DLD1 (cell line): ENCODE results near the gene CHST11.
"Not testable (repeated sequence)": the region's sequence is repeated elsewhere in the genome, so short reads cannot be mapped to it uniquely, and the experiment has no call there.

Experiments
- in situ Hi-C: cut with HindIII; loops from 2 replicates; pipeline ENCODE4 v1.10.0; 2017; ENCODE audit warnings: low sequenced_read_pairs

The CHST11 gene

GRCh38 chr12:104522985-104523722 lies 66.4 kb downstream of the CHST11 start:
- in situ Hi-C loops, result no loop called here

- in situ Hi-C loops, result no loop called here
Measured at GRCh38 chr12:104524034-104524832, 67.5 kb downstream of the CHST11 start.

GRCh38 chr12:104526320-104526719 lies 69.6 kb downstream of the CHST11 start:
- in situ Hi-C loops, result no loop called here

GRCh38 chr12:104526751-104527150 lies 70.0 kb downstream of the CHST11 start:
- in situ Hi-C loops, result no loop called here

- in situ Hi-C loops, result not testable (repeated sequence)
Measured at GRCh38 chr12:104527653-104528052, 70.9 kb downstream of the CHST11 start.

GRCh38 chr12:104529130-104529874 lies 72.6 kb downstream of the CHST11 start:
- in situ Hi-C loops, result no loop called here

- in situ Hi-C loops, result no loop called here
Measured at GRCh38 chr12:104532636-104533035, 75.9 kb downstream of the CHST11 start.

- in situ Hi-C loops, result no loop called here
Measured at GRCh38 chr12:104533134-104533533, 76.4 kb downstream of the CHST11 start.

GRCh38 chr12:104534162-104534856 lies 77.6 kb downstream of the CHST11 start:
- in situ Hi-C loops, result no loop called here

- in situ Hi-C loops, result no loop called here
Measured at GRCh38 chr12:104534857-104535248, 78.1 kb downstream of the CHST11 start.

- in situ Hi-C loops, result no loop called here
Measured at GRCh38 chr12:104535369-104535768, 78.6 kb downstream of the CHST11 start.

GRCh38 chr12:104536841-104537240 lies 80.1 kb downstream of the CHST11 start:
- in situ Hi-C loops, result no loop called here

GRCh38 chr12:104538056-104538455 lies 81.3 kb downstream of the CHST11 start:
- in situ Hi-C loops, result no loop called here

- in situ Hi-C loops, result no loop called here
Measured at GRCh38 chr12:104538891-104539462, 82.2 kb downstream of the CHST11 start.

GRCh38 chr12:104544836-104545235 lies 88.1 kb downstream of the CHST11 start:
- in situ Hi-C loops, result loop anchor here (5.0 kb wide), 1 partner anchor 108 kb away; no protein-coding TSS in a partner anchor

GRCh38 chr12:104546575-104546974 lies 89.8 kb downstream of the CHST11 start:
- in situ Hi-C loops, result no loop called here

- in situ Hi-C loops, result no loop called here
Measured at GRCh38 chr12:104547235-104547634, 90.5 kb downstream of the CHST11 start.

- in situ Hi-C loops, result no loop called here
Measured at GRCh38 chr12:104549815-104550480, 93.2 kb downstream of the CHST11 start.

- in situ Hi-C loops, result no loop called here
Measured at GRCh38 chr12:104551313-104551931, 94.7 kb downstream of the CHST11 start.
